Fibroblast of lung (primary cell): ENCODE results near the gene TNFRSF14.

Experiments
- EZH2 ChIP-seq: IDR thresholded peaks from 2 replicates; pipeline ENCODE4 v1.5.1; 2012; ENCODE audit warnings: low read length, control low read depth, mild to moderate bottlenecking; ENCODE audit errors: missing control alignments
- TF ChIP-seq, protein P1 (sequence below), 2 donors: IDR thresholded peaks in 1 of 2; conservative IDR thresholded peaks in 1 of 2; 1 replicate in 1 of 2; 2 replicates in 1 of 2; pipeline ENCODE4 v1.5.1; 2011 to 2012; ENCODE audit warnings: low read length in 2 of 2, control low read depth in 1 of 2, inconsistent platforms in 1 of 2, low read depth in 1 of 2, mild to moderate bottlenecking in 1 of 2

DNA sequence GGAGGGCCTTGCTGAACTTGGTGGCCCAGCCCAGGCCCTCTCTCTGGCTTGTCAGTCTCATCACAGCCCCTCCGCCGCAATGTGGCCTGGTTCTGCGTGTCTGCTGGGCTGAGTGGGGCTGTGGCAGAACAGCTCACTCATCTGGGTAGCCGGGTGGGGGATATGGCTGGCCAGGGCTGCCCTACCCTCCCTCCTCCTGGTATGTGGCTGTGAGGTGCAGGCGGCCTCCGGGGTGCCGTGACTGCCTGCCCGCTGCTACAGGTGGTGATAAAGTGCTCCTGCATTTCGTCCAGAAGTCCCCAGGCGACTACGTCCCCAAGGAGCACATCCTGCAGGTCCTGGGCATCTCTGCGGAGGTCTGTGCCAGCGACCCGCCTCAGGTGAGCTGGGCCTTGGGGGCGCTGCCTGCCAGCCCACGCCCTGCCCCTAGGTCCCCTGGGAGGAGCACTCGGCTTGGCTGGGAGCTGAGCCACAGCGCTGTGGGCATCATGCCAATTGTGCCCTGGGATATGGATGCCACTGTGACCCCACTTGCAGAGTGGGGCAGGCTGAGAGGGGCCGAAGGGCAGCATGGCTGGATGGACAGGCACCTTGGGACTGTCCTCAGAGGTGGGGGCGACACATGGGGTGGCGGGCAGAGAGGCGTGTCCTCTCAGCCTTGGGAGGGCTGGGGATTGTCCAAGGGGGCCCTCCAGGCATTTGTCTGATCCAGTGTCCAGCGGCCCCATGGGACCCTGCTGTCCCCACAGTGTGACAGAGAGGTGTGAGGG lies 32.7 kb downstream of the TNFRSF14 start:
- TF ChIP-seq, protein P1, sequence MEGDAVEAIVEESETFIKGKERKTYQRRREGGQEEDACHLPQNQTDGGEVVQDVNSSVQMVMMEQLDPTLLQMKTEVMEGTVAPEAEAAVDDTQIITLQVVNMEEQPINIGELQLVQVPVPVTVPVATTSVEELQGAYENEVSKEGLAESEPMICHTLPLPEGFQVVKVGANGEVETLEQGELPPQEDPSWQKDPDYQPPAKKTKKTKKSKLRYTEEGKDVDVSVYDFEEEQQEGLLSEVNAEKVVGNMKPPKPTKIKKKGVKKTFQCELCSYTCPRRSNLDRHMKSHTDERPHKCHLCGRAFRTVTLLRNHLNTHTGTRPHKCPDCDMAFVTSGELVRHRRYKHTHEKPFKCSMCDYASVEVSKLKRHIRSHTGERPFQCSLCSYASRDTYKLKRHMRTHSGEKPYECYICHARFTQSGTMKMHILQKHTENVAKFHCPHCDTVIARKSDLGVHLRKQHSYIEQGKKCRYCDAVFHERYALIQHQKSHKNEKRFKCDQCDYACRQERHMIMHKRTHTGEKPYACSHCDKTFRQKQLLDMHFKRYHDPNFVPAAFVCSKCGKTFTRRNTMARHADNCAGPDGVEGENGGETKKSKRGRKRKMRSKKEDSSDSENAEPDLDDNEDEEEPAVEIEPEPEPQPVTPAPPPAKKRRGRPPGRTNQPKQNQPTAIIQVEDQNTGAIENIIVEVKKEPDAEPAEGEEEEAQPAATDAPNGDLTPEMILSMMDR (conservative IDR thresholded peaks at IDR 0.05 in 1 of 2, IDR thresholded peaks at IDR 0.05 in 1 of 2; ENCODE audit: low read depth in 1 of 2, low read length in 2 of 2), result no peak
- no peak for TF ChIP-seq EZH2
